HEK293T (cell line): ENCODE data around the gene CAMK2D.

ENCODE experiments used
- ELF4 ChIP-seq: fragments of 450-650 bp; IDR thresholded peaks from 2 replicates; pipeline ENCODE4 v1.6.1; 2017; ENCODE audit warnings: antibody characterized with exemption
- FOXA1 ChIP-seq: fragments of 450-650 bp; IDR thresholded peaks from 2 replicates; pipeline ENCODE4 v1.6.1; 2016; ENCODE audit warnings: mild to moderate bottlenecking
- FOXM1 ChIP-seq: fragments of 450-650 bp; IDR thresholded peaks from 2 replicates; pipeline ENCODE4 v1.6.1; 2017; ENCODE audit warnings: mild to moderate bottlenecking, borderline replicate concordance
- NFRKB ChIP-seq: fragments of 450-650 bp; IDR thresholded peaks from 2 replicates; pipeline ENCODE4 v1.6.1; 2016; ENCODE audit warnings: mild to moderate bottlenecking, moderate library complexity
- SP1 ChIP-seq: fragments of 450-650 bp; IDR thresholded peaks from 2 replicates; pipeline ENCODE4 v1.6.1; 2017
- TARDBP ChIP-seq: fragments of 450-650 bp; IDR thresholded peaks from 2 replicates; pipeline ENCODE4 v1.6.1; 2016

GRCh38 chr4:113776679-113777078 is 15.1 kb upstream of the CAMK2D start:
- TF ChIP-seq SP1 (no peak), FOXM1 (no peak), TARDBP (no peak), NFRKB (no peak), FOXA1 (no peak), ELF4 (no peak)
